Testis (tissue), 2 donors: Measurements from ENCODE around the gene EEF1A2.

Experiments
- CTCF ChIP-seq, 3 experiments: fragments of 450-650 bp in 2 of 3; fragments of 200-600 bp in 1 of 3; sonication (generic) in 1 of 3; IDR thresholded peaks; one replicate each; pipeline ENCODE4 v1.5.1; 2016 to 2019; ENCODE audit warnings: antibody characterized with exemption in 3 of 3, mild to moderate bottlenecking in 2 of 3, moderate library complexity in 1 of 3
- POLR2A ChIP-seq: fragments of 450-650 bp; IDR thresholded peaks from one replicate; pipeline ENCODE4 v1.6.1; 2017; ENCODE audit warnings: antibody characterized with exemption, mild to moderate bottlenecking, moderate library complexity

- no peak for TF ChIP-seq POLR2A
- no peak for TF ChIP-seq CTCF (IDR thresholded peaks at IDR 0.05)
Measured at GRCh38 chr20:63548542-63548941, 49.7 kb upstream of the EEF1A2 start.
